ENCODE data around the gene AIRE.
A peak's percentile ranks its signal among the peaks of the same experiment; 100 is the strongest.
"Not testable (repeated sequence)": the region's sequence is repeated elsewhere in the genome, so short reads cannot be mapped to it uniquely, and the experiment has no call there.

Gene AIRE

DNA sequence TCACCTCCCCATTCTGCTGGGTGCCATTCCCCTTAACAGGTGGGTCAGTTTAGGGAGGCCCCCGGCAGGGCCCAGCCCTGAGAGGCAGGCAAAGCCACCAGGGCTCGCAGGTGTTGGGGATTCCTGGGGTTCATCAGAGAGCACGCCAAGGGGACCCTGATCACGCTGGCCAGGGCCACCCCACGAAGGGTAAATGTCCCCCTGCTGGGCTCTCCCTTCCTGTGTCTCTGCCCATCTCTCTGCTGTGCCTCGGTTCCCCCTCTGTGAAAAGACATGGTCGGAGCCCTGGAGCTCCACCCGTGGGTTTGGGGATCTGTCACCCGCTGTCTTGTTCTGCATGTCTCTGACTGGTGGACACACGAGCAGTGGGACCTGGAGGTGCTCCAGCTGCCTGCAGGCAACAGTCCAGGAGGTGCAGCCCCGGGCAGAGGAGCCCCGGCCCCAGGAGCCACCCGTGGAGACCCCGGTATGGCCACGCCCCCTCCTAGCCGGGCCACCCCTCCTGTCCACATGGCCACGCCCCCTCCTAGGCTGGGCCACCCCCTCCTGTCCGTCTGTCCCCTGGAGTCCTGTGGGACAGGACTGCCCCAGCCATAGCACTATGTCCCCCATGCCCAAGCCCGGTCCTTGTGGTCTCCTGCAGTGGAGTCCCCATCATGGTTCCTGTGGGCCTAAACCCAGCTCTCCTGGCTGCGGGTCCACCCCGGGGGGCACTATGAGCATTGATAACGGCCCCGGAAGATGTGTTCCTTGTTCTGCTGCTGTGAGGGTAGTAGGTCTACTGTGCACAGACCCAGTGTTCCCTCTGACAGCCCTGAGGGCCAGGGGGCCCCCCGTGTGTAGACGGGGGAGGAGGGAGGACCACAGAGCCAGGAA lies 6.5 kb downstream of the AIRE start:
- no peak for DNase-seq

DNA sequence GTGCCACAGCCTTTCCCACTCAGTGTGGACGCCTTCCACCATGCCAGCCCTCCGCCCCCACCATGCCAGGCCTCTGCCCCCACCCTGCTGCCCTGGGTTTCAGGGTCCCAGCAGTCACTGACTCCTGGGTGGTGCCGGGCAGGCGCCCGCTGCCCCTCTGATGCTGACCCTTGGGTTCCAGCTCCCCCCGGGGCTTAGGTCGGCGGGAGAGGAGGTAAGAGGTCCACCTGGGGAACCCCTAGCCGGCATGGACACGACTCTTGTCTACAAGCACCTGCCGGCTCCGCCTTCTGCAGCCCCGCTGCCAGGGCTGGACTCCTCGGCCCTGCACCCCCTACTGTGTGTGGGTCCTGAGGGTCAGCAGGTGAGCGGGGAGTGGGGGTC lies 7.1 kb downstream of the AIRE start:
- DNase-seq = no peak

DNA sequence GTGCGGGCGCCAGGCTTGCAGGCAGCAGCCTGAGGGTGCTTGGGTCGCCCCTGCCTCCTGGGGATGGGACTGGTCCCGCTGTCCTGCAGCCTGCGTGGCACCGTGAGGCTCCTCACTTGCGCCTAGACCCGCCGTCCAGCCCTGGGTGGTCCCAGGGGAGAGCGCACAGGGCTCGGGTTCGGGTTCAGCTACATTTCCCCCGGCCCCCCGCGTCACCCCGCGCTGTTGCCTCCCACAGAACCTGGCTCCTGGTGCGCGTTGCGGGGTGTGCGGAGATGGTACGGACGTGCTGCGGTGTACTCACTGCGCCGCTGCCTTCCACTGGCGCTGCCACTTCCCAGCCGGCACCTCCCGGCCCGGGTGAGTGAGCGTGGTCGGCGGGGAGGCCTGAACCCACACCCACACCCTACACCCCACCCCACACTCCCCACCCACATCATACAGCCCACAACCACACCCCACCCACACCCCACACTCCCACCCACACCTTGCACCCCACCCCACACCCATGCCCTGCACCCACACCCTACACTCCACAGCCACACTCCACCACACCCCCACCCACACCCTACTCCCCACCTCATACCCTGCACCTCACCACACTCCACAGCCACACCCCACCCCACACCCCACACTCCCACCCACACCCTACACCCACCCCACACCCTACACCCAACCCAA lies 8.0 kb downstream of the AIRE start:
- DNase-seq = no peak

DNA sequence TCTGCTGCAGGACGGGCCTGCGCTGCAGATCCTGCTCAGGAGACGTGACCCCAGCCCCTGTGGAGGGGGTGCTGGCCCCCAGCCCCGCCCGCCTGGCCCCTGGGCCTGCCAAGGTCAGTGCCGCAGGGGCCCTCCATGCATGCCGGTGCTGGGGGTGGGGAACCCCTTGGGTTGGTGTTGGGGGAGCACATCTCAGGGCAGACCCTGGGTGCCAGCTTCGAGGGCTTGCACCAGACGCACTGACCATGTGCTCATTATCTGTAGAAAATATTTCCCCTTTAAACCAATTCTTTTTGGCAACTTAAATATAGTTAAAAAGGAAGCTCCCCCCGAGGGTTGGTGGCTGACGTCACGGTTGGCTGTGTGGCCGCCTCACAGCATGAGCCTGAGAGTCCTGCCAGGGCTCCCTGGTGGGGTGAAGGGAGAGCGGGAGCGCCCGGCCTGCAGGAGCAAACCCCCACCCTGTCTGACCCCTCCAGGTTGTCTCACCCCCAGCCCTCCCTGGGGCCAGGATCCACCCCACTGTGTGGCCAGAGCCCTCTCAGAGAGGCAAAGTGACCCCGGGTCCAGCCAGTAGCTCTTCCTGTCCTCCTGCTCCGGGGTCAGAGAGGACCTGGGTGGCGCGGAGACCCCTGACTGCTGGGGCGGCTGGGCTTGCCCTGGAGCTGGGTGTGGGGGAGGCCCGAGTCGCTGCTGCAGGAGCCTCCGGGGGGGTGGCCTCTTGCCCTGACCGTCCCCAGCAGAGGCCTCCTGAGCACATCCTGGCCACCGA lies 8.9 kb downstream of the AIRE start:
- no peak for DNase-seq

DNA sequence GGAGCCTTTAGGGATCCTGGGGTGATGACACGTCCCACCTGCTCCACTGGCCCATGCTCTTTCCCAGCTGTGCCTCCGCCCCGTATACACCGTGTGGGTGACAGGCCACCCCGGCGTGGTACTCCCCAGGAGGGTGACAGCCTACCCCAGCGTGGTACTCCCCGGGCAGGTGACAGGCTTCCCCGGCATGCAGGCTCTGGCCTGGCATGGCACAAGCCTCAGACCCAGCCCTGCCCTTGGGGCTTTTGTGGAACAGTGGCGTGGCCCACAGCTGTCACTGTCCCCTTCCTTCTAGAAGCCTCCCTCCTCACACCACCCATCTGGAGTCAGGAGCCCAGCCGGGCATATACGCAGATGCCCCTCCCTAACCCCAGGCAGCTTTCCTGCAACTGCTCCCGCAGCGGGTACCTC lies 9.5 kb downstream of the AIRE start:
- DNase-seq = no peak

DNA sequence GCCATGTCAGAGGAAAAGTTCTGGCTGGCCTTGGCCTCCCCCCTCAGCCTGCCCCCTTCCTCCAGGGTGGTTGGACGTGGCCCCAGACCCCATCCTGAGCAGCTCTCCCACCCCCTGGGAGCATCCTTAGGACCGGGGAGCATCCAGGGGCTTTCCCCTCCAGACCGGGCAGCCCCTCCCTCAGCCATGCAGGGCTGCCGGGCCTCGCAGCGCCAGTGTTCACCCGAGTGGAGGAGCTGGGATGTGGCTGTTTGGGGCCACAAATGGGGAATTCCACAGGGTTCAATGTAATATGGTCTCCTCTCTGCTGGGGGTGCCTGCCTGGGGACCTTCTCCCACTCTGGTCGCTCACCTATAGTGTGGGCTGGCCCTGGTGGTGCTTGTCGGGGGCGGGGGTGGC lies 10.0 kb downstream of the AIRE start:
- no peak for DNase-seq

DNA sequence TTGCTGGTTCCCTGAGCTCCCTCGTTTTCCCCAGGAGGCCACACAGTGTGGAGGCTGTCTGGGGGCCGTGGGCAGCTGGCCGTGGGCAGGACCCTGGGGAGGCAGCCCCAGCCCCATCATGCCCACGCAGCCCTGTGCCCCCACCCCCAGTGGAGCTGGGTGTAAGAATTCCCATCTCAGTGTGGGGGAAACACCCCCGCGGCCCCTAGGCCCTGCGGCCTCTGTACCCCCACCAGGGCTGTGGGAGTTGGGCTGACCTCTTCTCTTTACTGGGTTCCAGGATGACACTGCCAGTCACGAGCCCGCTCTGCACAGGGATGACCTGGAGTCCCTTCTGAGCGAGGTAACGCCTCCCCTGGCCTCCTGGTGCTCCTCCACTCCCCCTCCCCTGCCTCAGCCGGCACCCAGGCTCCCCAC lies 10.4 kb downstream of the AIRE start:
- no peak for DNase-seq

DNA sequence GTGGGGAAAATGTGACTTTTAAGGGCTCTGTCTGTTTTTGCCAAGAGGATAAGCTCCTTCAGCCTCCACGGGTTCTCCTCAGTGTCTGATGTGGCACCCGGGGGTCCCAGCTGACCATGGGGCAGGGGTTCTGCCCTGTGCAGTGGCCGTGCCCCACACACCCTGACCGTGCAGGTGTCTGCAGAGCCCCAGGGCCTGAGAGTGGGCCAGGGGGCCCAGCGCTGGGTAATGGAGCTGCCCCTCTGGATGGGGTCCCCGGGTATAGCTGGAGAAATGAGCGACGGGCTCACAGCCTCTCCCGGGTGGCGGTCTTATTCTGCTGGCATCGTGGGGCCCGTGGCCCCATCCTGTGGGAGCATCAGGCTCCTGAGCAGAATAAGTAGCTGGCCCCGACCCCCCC lies 11.2 kb downstream of the AIRE start:
- no peak for DNase-seq

DNA sequence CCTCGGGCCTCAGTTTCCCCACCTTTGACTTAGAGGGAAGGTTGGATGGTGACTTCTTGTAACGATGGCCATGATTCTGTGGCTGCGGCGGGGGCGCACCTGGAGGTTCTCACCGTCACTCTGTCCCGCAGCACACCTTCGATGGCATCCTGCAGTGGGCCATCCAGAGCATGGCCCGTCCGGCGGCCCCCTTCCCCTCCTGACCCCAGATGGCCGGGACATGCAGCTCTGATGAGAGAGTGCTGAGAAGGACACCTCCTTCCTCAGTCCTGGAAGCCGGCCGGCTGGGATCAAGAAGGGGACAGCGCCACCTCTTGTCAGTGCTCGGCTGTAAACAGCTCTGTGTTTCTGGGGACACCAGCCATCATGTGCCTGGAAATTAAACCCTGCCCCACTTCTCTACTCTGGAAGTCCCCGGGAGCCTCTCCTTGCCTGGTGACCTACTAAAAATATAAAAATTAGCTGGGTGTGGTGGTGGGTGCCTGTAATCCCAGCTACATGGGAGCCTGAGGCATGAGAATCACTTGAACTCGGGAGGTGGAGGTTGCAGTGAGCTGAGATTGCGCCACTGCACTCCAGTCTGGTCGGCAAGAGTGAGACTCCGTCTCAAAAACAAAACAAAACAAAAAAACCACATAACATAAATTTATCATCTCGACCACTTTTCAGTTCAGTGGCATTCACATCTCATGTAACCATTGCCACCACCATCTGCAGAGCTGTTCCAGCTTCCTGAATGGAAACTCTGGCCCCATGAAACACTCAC lies 12.0 kb downstream of the AIRE start:
- DNase-seq = peak; percentile 10 to 17

DNA sequence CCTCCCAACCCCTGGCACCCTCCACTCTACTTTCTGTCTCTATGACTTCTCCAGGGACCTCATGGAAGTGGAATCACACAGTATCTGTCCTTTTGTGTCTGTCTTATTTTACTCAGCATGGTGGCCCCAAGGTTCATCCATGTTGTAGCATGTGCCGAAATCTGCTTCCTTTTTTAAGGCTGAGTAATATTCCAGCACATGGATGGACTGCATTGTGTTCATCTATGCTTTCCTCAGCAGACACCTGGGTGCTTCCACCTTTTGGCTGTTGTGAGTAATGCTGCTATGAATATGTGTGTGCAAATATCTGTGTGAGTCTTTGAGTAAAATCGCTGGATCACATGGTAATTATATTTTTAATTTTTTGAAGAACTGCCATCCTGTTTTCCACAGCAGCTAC lies 12.6 kb downstream of the AIRE start:
- no peak for DNase-seq

DNA sequence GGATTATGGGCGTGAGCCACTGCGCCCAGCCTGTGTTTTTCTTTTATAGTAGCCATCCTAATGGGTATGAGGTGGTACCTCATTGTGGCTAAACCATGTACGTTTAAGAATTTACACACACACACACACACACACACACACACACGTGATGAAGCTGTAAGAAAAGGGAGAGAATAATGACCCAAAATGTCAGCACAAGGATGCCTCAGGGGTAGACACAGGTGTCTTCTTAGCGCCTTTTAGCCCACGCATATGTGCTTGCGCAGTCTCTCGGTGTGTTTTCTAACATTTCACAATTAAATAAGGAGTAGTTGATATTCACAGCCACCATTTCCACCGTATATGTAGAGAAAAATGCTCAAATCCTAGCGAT lies 13.4 kb downstream of the AIRE start:
- no peak for DNase-seq

DNA sequence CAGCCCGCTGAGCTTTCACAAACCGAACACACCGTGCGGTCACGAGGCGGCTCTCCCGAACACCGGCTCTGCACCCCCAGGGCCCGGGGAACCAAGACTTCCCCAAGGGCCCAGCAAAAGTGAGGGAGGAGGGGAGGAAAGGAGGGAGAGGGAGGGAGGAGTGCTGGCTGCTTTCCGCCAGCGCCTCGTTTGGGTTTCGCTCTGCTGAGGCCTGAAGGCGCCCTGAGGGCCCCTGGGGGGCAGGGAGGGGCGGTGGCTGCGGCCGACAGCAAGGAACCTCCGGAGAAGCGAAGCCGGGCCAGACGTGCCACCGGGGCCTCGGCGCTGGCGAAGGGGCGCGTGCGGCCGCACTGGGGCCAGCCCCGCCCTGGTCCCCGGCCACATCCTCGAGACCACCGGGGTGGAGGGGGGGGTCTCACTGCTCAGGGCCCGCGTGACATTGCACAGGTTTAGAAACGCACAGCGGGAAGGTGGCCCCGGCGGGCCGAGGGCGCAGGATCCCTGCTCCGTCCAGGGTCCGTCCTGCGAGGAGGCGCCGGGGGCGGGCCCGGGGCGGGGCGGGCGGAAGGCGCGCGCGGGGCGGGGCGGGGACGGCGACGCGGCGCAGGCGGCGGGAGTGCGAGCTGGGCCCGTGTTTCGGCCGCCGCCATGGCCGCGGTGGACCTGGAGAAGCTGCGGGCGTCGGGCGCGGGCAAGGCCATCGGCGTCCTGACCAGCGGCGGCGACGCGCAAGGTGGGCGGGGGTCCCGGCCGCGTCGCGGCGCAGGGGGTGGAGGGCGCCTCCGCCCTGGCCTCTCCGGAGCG lies 14.0 kb downstream of the AIRE start, which contains the start of gene PFKL:
PFKL (plus strand) TSS at position 596 of the 804 bp plus-strand sequence; CDS start at position 649, 53 bp downstream.
- DNase-seq = no peak

DNA sequence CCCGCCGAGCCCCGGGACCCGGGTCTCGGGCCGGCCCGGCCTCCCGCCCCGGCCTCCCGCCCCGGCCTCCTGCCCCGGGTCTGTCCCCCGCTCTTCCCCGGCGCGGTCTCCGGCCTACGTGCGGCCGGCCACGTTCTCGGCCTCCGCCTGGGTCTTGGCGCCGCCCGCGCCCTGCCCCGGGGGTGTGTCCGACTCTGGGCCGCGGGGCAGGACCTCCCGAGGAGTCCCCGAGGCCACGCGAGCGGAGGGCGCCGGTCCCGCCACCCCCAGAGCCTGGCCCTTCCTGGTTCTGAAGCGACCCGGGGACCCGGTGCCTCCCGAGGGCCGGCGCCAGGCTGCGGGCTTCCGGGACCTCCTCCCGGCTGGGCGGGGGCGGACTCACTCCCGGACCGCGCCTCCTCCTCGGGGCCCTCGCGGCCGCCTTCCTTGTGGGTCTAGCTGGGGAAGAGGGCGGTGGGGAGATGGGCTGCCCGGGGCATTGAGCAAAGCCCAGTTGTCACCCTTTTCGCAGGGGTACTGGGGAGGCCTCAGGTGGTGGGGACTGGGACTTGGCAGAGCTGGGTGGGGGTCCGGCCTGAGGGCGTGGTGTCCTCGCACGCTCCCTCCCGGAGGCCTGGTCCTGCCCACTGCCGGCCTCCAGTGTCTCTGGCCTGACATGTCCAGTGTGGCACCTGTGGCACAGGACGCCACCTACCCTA lies 14.7 kb downstream of the AIRE start:
- no peak for DNase-seq

DNA sequence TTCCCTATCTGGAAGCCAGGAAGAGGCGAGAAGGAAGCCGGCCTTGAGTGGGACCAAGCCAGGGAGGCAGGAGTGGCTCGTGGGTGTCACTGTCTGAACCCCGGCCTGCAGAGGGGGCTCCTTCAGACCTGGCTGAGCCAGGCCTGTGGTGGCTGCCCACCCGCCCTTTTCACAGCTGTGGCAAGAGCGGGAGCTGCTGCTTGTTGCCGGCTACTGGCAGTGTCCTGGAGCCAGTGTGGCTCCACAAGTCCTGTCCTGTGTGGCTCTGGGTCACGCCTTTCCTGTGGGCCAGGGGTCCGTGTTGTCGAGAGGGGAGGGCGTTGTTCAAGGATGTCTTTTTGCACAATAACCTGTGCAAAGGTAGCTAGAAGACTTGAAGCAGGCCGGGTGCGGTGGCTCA lies 15.5 kb downstream of the AIRE start:
- no peak for DNase-seq

DNA sequence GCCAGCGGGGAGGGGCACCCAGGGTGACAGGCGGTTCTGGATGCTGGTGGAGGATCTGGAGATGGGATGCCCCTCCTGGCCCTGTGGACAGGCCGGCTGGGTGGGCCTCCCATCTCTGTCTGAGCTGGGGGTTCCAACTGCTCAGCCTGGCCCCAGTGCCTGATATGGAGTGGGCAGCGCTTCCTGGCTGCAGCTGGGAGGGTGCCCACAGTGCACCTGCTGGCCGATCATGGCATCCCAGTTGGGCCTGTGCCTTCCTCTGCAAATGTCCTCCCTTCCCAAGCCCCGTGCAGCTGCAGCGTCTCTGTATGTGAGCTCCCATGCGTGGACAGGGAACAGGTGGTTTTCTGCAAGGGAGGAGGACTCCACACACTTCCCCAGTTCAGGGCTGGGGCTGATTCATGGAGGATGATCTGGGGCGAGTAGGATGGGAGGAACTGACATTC lies 16.3 kb downstream of the AIRE start:
- no peak for DNase-seq

DNA sequence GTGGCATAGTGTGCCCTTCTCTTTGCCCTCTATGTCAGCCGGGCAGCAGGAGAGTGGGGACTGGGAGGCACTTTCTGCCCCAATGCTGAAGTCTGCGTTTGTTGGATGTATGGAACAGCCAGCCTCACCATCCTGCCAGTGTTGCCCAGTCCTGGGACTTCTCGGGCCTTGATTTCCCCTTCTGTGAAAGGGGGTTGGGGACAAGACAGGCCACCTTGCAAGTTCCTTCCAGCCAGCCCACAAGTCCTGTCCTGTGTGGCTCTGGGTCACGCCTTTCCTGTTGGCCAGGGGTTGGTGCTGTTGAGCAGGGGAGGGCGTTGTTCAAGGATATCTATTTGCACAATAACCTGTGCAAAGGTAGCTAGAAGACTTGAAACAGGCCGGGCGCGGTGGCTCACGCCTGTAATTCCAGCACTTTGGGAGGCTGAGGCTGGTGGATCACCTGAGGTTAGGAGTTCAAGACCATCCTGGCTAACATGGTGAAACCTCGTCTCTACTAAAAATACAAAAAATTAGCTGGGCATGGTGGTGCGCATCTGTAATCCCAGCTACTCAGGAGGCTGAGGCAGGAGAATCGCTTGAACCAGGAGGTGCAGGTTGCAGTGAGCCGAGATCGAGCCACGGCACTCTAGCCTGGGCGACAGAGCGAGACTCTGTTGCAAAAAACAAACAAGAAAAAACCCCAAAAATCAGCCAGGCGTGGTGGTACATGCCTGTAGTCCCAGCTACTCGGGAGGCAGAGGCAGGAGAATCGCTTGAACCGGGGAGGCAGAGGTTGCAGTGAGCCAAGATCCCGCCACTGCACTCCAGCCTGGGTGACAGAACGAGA lies 17.1 kb downstream of the AIRE start:
- not testable (repeated sequence) for DNase-seq

DNA sequence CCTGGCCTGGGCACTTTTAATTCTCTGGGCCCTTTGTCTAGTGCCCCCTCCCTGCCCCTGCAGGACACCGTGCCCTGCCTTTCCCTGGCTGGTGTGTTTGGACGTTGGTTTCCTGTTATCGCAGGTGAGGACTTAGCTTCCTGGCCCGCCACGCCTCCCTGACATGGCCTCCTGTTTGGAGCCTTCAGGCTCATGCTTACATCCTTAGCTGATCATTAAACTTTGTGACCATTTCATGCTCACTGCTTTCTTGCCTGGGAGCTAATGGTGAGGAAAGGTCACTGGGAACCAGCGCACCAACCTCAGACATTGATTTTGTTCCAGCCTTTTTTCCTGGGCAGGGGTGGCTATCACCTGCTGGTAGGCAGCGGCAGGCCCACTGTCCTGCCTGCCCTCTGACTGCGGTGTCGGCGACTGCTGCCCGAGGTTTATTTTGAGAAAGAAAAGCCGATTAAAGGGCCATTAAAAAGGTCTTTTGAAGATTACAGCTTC lies 17.9 kb downstream of the AIRE start:
- no peak for DNase-seq

DNA sequence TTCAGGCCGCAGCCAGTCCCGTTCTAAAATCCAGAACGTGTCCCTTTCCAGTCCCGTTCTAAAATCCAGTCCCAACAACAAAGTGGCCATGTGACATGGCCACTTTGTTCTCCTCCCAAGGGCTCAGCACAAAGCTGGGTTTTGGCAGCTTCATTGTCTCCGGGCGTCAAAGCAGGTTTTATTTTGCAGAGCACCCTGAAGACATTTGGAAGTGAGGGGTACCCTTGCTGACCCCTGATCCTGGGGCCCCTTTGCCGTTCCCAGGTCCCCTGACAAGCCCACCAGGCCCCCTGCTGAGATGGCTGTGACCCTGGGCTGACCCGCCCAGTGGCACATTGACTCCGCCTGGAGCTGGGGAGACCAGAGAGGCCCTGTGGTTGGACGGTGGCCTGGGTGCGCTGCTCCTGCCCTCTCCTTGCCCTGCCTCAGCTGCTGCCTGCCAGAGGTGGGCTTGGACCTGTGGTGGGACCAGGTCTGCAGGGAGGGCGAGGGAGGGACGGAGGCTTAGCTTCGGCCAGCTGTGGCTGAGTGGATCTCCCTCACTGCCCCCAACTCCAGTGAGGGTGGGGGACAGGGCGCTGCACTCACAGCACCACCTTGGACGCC lies 18.4 kb downstream of the AIRE start:
- no peak for DNase-seq

DNA sequence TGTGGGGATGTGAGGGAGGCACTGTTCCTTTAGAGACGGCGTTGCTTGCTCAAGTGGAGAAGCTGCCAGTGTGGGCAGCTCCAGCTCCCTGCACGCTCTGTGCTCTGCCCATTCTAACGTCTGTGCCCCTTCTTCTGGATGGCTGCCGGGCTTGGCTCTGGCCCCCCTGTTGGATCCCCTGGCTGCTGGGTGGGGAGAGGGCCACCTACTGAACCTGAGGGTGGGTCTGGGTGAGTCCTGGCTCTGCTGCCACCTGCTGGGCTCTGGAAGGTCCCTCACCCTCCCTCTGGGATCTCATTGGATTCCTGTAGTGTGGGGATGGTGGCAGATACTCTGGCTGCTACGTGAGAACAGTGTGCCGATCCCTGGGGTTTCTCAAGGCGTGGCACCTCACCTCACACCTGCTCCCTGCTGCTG lies 19.2 kb downstream of the AIRE start:
- no peak for DNase-seq

DNA sequence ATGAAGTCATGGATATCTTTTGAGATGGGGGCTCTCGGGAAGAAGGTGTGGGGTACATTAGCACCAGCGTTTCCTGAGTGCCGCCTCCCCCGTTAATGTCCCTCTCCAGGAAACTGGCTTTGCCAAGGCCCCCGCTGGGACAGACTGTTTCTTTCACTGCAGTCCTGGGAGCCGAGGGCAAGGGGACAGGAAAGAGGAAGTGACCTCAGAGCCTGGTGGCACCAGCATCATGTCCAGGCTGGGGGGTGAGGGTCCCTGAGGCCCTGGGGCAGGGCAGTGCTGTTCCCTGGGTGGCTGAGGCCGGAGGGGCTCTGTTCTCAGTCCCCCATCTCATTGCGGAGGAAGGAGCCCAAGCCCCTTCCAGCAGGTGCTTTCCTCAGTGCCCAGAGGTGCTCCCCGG lies 20.0 kb downstream of the AIRE start:
- DNase-seq = no peak
